Parathyroid adenoma (tissue), 2 donors: ENCODE measurements around the gene ONECUT1.

Source experiments
- H2AFZ ChIP-seq: fragments of 300-600 bp; sonication (generic); one replicate; pipeline ENCODE4 v1.7.0; 2017; ENCODE audit warnings: antibody characterized with exemption, mild to moderate bottlenecking
- H3K27ac ChIP-seq: fragments of 300-600 bp; sonication (generic); one replicate; pipeline ENCODE4 v1.7.0; 2017
- H3K27me3 ChIP-seq: fragments of 300-600 bp; sonication (generic); one replicate; pipeline ENCODE4 v1.7.0; 2017; ENCODE audit warnings: low read length; ENCODE audit not compliant: control insufficient read depth, insufficient read depth
- H3K36me3 ChIP-seq: fragments of 300-600 bp; sonication (generic); one replicate; pipeline ENCODE4 v1.7.0; 2017; ENCODE audit warnings: low read length; ENCODE audit not compliant: control insufficient read depth, insufficient read depth
- H3K4me1 ChIP-seq: fragments of 300-600 bp; sonication (generic); one replicate; pipeline ENCODE4 v1.7.0; 2017; ENCODE audit warnings: control low read depth
- H3K4me2 ChIP-seq: fragments of 300-600 bp; sonication (generic); one replicate; pipeline ENCODE4 v1.7.0; 2017; ENCODE audit warnings: low read length
- H3K4me3 ChIP-seq: fragments of 300-600 bp; sonication (generic); one replicate; pipeline ENCODE4 v1.7.0; 2017; ENCODE audit warnings: low read depth, low read length
- H3K79me2 ChIP-seq: fragments of 300-600 bp; sonication (generic); one replicate; pipeline ENCODE4 v1.7.0; 2017; ENCODE audit warnings: control low read depth
- H3K9ac ChIP-seq: fragments of 300-600 bp; sonication (generic); one replicate; pipeline ENCODE4 v1.7.0; 2017; ENCODE audit warnings: mild to moderate bottlenecking
- H3K9me3 ChIP-seq: fragments of 300-600 bp; sonication (generic); one replicate; pipeline ENCODE4 v1.7.0; 2017; ENCODE audit warnings: low read length; ENCODE audit not compliant: control insufficient read depth
- TF ChIP-seq, protein P1 (sequence below): fragments of 300-600 bp; sonication (generic); IDR thresholded peaks from one replicate; pipeline ENCODE4 v1.7.0; 2017; ENCODE audit warnings: antibody characterized with exemption, mild to moderate bottlenecking
- donor health status: primary hyperparathyroidism.

Gene ONECUT1

GRCh38 chr15:52714968-52715367 is 75.2 kb downstream of the ONECUT1 start:
- TF ChIP-seq, protein P1, sequence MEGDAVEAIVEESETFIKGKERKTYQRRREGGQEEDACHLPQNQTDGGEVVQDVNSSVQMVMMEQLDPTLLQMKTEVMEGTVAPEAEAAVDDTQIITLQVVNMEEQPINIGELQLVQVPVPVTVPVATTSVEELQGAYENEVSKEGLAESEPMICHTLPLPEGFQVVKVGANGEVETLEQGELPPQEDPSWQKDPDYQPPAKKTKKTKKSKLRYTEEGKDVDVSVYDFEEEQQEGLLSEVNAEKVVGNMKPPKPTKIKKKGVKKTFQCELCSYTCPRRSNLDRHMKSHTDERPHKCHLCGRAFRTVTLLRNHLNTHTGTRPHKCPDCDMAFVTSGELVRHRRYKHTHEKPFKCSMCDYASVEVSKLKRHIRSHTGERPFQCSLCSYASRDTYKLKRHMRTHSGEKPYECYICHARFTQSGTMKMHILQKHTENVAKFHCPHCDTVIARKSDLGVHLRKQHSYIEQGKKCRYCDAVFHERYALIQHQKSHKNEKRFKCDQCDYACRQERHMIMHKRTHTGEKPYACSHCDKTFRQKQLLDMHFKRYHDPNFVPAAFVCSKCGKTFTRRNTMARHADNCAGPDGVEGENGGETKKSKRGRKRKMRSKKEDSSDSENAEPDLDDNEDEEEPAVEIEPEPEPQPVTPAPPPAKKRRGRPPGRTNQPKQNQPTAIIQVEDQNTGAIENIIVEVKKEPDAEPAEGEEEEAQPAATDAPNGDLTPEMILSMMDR = no peak
- no peak overlapping the region for H3K4me3 ChIP-seq
- H2AFZ ChIP-seq = no peak overlapping the region
- no peaks in the 10 kb centered on the region for H3K9me3 ChIP-seq
- H3K27ac ChIP-seq = no peak overlapping the region
- H3K79me2 ChIP-seq = no peaks in the 10 kb centered on the region
- no peak overlapping the region for H3K9ac ChIP-seq
- no peaks in the 10 kb centered on the region for H3K36me3 ChIP-seq
- H3K4me2 ChIP-seq = no peak overlapping the region
- H3K27me3 ChIP-seq = no peaks in the 10 kb centered on the region
- H3K4me1 ChIP-seq = no peaks in the 10 kb centered on the region

DNA sequence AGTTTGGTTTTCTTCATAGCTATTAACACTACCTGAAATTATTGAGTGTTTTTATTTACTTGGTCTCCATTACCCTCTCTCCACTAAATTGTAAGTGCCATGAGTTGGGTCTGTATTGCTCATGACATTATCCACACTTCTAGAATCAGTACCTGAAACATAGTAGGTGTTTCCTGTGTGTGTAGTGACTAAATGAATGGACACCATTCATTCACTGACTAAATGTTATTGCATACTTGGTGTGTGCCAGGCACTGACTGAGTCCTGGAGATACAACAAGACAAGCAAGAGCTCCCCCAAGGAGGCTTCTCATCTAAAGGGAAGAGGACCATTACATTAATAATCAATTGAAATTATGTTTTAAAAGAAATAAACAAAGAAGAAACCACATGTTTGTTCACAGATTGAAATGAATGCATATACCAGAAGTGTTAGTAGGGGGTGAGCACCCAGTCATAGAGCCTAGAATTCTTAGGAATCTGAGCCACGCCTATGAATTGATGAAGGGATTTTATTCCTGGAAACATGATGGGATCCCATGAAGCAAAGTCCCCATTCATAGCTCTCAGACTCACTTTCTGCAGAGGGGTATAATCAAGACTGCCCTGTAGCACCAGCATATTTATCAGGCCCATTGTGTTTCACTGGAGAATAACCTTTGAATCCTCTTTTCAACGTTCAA is 79.3 kb downstream of the ONECUT1 start:
- H3K4me3 ChIP-seq = no peak overlapping the region
- H3K9ac ChIP-seq = no peak overlapping the region
- H2AFZ ChIP-seq = no peak overlapping the region
- no peaks in the 10 kb centered on the region for H3K36me3 ChIP-seq
- H3K27me3 ChIP-seq = no peaks in the 10 kb centered on the region
- no peaks in the 10 kb centered on the region for H3K9me3 ChIP-seq
- H3K4me1 ChIP-seq = no peaks in the 10 kb centered on the region
- H3K27ac ChIP-seq = no peak overlapping the region
- no peaks in the 10 kb centered on the region for H3K79me2 ChIP-seq
- TF ChIP-seq, protein P1 = no peak
- no peak overlapping the region for H3K4me2 ChIP-seq

GRCh38 chr15:52710050-52710707 is 80.0 kb downstream of the ONECUT1 start:
- Histone ChIP-seq H3K9me3 (no peaks in the 10 kb centered on the region), H3K36me3 (no peaks in the 10 kb centered on the region), H3K4me3 (no peak overlapping the region), H3K4me1 (no peaks in the 10 kb centered on the region), H2AFZ (peak overlapping the region; percentile 84), H3K27me3 (no peaks in the 10 kb centered on the region), H3K4me2 (no peak overlapping the region), H3K79me2 (no peaks in the 10 kb centered on the region), H3K27ac (peak overlapping the region; percentile 81), H3K9ac (no peak overlapping the region)
- TF ChIP-seq, protein P1 = no peak

DNA sequence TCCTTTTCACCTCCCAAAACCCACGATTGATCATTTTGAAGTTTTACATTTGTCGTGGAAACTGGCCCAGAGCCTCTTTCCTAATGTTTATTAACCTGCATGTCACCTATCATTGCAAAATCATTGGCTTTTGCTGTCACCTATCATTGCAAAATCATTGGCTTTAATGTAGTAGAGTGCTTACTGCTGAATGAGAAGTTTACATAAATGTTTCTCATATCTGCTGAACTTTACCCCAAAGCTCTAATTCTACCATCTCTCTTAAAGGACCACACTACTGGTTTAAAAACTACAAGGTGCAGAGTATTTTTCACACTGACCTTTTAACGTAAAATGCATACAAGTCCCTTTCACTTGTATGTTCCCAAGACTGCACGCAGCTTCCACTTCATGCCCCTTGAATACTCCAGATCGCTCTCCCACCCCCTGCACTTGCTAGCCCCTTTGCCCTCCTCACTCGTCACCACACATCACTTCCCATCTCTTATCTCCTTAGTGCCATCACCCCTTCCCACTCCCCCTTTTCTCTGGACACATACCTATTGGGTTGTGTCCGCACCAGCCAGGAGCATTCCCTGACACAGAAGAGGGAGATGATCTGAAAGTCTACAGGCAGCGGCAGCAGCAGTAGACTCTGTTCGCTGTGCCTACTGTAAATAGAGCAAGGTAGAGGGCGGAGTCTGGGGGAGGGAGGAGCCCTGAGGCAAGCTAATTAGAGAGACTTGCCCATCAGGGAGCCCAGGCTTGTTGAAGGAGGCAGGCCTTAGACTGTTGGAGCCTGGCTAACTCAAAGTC is 80.8 kb downstream of the ONECUT1 start:
- Histone ChIP-seq H3K36me3 (no peaks in the 10 kb centered on the region), H2AFZ (peak overlapping the region; percentile 84), H3K27me3 (no peaks in the 10 kb centered on the region), H3K4me2 (no peak overlapping the region), H3K4me1 (no peaks in the 10 kb centered on the region), H3K27ac (peak overlapping the region; percentile 81), H3K4me3 (no peak overlapping the region), H3K9ac (no peak overlapping the region), H3K9me3 (no peaks in the 10 kb centered on the region), H3K79me2 (no peaks in the 10 kb centered on the region)
- TF ChIP-seq, protein P1 = no peak
